Loucy (cell line): ENCODE data around the gene LIPF.

ENCODE experiments used
- H2AFZ ChIP-seq: fragments of 200-600 bp; sonication (generic); 2 replicates; pipeline ENCODE4 v1.6.0; 2016; ENCODE audit warnings: antibody characterized with exemption, mild to moderate bottlenecking, low read length, moderate library complexity
- H3F3A ChIP-seq: fragments of 200-600 bp; 2 replicates; pipeline ENCODE4 v1.6.0; 2016; ENCODE audit warnings: antibody characterized with exemption, low read depth, mild to moderate bottlenecking
- H3K27me3 ChIP-seq: fragments of 200-600 bp; sonication (generic); 2 replicates; pipeline ENCODE4 v1.6.1; 2014; ENCODE audit warnings: low read length, mild to moderate bottlenecking; ENCODE audit not compliant: insufficient read depth, poor library complexity, severe bottlenecking
- H3K36me3 ChIP-seq: fragments of 200-600 bp; sonication (generic); 2 replicates; pipeline ENCODE4 v1.6.1; 2016; ENCODE audit warnings: low read length; ENCODE audit not compliant: insufficient read depth
- H3K4me1 ChIP-seq: fragments of 200-600 bp; sonication (generic); 2 replicates; pipeline ENCODE4 v1.5.1; 2014; ENCODE audit warnings: low read length, mild to moderate bottlenecking; ENCODE audit not compliant: insufficient read depth, poor library complexity, severe bottlenecking
- H3K4me2 ChIP-seq: fragments of 200-600 bp; sonication (generic); 2 replicates; pipeline ENCODE4 v1.6.0; 2014; ENCODE audit warnings: antibody characterized with exemption, low read length, low read depth, mild to moderate bottlenecking; ENCODE audit not compliant: poor library complexity, severe bottlenecking
- H3K4me3 ChIP-seq: fragments of 200-600 bp; sonication (generic); 2 replicates; pipeline ENCODE4 v1.5.1; 2014; ENCODE audit warnings: low read length, mild to moderate bottlenecking, mixed read lengths; ENCODE audit not compliant: poor library complexity, severe bottlenecking
- H3K79me2 ChIP-seq: fragments of 200-600 bp; sonication (generic); 2 replicates; pipeline ENCODE4 v1.6.1; 2014; ENCODE audit warnings: low read length; ENCODE audit not compliant: insufficient read depth
- H3K9ac ChIP-seq: fragments of 200-600 bp; sonication (generic); 2 replicates; pipeline ENCODE4 v1.6.0; 2014; ENCODE audit warnings: mild to moderate bottlenecking, low read depth, low read length, moderate library complexity; ENCODE audit not compliant: poor library complexity, severe bottlenecking
- H3K9me2 ChIP-seq: fragments of 200-600 bp; sonication (generic); replicated peaks from 2 replicates; pipeline ENCODE4 v1.6.1; 2016; ENCODE audit warnings: low read depth, low read length, mixed read lengths
- H3K9me3 ChIP-seq: fragments of 200-600 bp; sonication (generic); 2 replicates; pipeline ENCODE4 v1.6.1; 2014; ENCODE audit warnings: mild to moderate bottlenecking, antibody characterized with exemption, low read length, low read depth; ENCODE audit not compliant: insufficient read depth
- H4K20me1 ChIP-seq: fragments of 200-600 bp; sonication (generic); 2 replicates; pipeline ENCODE4 v1.6.0; 2014; ENCODE audit warnings: antibody characterized with exemption, low read length, mild to moderate bottlenecking; ENCODE audit not compliant: insufficient read depth, poor library complexity, severe bottlenecking
- CTCF ChIP-seq: fragments of 200-600 bp; sonication (generic); conservative IDR thresholded peaks from 2 replicates; pipeline ENCODE4 v1.5.1; 2014; ENCODE audit warnings: mild to moderate bottlenecking, antibody characterized with exemption, low read length
- EZH2phosphoT487 ChIP-seq: fragments of 200-600 bp; IDR thresholded peaks from 2 replicates; pipeline ENCODE4 v1.6.1; 2018; ENCODE audit warnings: antibody characterized with exemption, mild to moderate bottlenecking, moderate library complexity, borderline replicate concordance

Gene LIPF

DNA sequence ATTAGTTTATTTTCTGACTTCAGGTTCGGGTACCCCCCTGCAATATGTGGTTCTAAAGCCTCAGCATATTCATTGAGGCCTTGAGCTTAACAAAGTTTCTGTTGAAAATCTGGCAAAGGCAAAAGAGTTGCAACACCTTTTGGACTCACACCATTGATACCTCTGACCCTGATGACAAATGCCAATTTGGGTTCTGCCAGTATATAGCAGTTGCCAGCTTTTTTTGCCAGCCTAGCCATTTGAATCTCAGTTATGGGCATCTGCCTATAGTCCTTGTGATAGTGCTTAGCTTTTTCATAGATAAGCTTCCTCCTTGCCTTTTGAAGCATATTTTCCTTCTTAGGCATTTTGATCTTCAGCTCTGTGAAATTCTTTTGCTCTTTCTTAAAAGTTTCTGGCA, 45.7 kb upstream of the LIPF start:
- no peaks in the 10 kb centered on the region for H3K79me2 ChIP-seq
- no peak overlapping the region for H2AFZ ChIP-seq
- H3K36me3 ChIP-seq = no peaks in the 10 kb centered on the region
- H3K9me3 ChIP-seq = no peaks in the 10 kb centered on the region
- no peak overlapping the region for H3K9ac ChIP-seq
- H3K9me2 ChIP-seq = 0 out of 2 replicates have a peak, but pooled peaks cover 5% of the 10 kb centered on the region
- H3K4me3 ChIP-seq = no peak overlapping the region
- H3K4me1 ChIP-seq = no peaks in the 10 kb centered on the region
- H3K27me3 ChIP-seq = no peaks in the 10 kb centered on the region
- TF ChIP-seq EZH2phosphoT487 = no peak
- no peak for TF ChIP-seq CTCF
- H3K4me2 ChIP-seq = no peak overlapping the region
- H4K20me1 ChIP-seq = no peaks in the 10 kb centered on the region
- no peaks in the 10 kb centered on the region for H3F3A ChIP-seq

DNA sequence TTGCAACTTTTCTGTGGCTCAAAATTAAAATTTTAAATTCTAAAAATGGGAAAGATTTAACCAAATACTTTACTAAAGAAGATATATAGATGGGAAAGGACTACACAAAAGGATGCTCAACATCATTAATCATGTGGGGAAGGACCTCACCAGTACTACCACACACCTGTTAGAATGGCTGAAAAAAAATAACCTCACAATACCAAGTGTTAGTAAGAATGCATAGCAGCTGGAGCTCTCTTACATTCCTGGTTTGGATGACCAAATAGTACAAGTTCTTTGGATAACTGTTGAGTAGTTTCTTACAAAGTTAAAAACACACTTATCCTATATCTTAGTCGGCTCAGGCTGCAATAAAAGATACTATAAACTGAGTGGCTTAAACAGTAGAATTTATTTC, 43.8 kb upstream of the LIPF start:
- no peak overlapping the region for H3K9ac ChIP-seq
- no peaks in the 10 kb centered on the region for H3K27me3 ChIP-seq
- 0 out of 2 replicates have a peak, but pooled peaks cover 5% of the 10 kb centered on the region for H3K9me2 ChIP-seq
- TF ChIP-seq EZH2phosphoT487 (no peak), CTCF (no peak)
- no peaks in the 10 kb centered on the region for H3K4me1 ChIP-seq
- H3F3A ChIP-seq = no peaks in the 10 kb centered on the region
- H3K4me3 ChIP-seq = no peak overlapping the region
- no peaks in the 10 kb centered on the region for H4K20me1 ChIP-seq
- H3K36me3 ChIP-seq = no peaks in the 10 kb centered on the region
- no peaks in the 10 kb centered on the region for H3K79me2 ChIP-seq
- no peaks in the 10 kb centered on the region for H3K9me3 ChIP-seq
- no peak overlapping the region for H3K4me2 ChIP-seq
- no peak overlapping the region for H2AFZ ChIP-seq

DNA sequence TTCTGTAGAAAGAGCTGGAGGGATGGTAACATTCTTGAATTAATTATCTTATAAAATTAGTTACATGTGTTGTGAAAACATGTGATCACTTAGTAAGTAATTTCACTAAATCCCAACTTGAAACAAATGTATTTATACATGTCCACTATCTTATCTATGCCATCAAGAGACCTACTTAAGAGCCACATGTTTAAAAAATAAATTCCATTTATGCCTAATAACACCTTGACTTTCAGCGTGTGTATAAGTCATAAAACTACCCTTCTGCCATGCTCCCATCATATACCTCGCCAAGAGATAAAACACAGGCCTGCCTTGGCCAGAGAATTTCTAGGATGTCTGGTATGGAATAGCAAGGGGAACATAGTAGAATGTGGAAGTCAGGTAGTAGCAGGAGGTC, 40.4 kb upstream of the LIPF start:
- TF ChIP-seq EZH2phosphoT487 (no peak), CTCF (no peak)
- H3K9ac ChIP-seq = no peak overlapping the region
- H3K36me3 ChIP-seq = no peaks in the 10 kb centered on the region
- 0 out of 2 replicates have a peak, but pooled peaks cover 5% of the 10 kb centered on the region for H3K9me2 ChIP-seq
- no peak overlapping the region for H3K4me2 ChIP-seq
- no peaks in the 10 kb centered on the region for H3K79me2 ChIP-seq
- no peaks in the 10 kb centered on the region for H4K20me1 ChIP-seq
- H3K27me3 ChIP-seq = no peaks in the 10 kb centered on the region
- no peak overlapping the region for H2AFZ ChIP-seq
- no peak overlapping the region for H3K4me3 ChIP-seq
- no peaks in the 10 kb centered on the region for H3K4me1 ChIP-seq
- no peaks in the 10 kb centered on the region for H3F3A ChIP-seq
- H3K9me3 ChIP-seq = no peaks in the 10 kb centered on the region; the same call in 1 of the 2 replicates
